ENCODE results near the gene HAUS7.

Gene HAUS7

GRCh38 chrX:153507484-153508178 lies 37.3 kb upstream of the HAUS7 start:
- TF ChIP-seq, protein P1, sequence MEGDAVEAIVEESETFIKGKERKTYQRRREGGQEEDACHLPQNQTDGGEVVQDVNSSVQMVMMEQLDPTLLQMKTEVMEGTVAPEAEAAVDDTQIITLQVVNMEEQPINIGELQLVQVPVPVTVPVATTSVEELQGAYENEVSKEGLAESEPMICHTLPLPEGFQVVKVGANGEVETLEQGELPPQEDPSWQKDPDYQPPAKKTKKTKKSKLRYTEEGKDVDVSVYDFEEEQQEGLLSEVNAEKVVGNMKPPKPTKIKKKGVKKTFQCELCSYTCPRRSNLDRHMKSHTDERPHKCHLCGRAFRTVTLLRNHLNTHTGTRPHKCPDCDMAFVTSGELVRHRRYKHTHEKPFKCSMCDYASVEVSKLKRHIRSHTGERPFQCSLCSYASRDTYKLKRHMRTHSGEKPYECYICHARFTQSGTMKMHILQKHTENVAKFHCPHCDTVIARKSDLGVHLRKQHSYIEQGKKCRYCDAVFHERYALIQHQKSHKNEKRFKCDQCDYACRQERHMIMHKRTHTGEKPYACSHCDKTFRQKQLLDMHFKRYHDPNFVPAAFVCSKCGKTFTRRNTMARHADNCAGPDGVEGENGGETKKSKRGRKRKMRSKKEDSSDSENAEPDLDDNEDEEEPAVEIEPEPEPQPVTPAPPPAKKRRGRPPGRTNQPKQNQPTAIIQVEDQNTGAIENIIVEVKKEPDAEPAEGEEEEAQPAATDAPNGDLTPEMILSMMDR (IDR thresholded peaks at IDR 0.05; ENCODE audit: low read depth, low read length, missing control alignments): peak; percentile 72
- DNase-seq (ENCODE audit: low read depth): peak; percentile 8

DNA sequence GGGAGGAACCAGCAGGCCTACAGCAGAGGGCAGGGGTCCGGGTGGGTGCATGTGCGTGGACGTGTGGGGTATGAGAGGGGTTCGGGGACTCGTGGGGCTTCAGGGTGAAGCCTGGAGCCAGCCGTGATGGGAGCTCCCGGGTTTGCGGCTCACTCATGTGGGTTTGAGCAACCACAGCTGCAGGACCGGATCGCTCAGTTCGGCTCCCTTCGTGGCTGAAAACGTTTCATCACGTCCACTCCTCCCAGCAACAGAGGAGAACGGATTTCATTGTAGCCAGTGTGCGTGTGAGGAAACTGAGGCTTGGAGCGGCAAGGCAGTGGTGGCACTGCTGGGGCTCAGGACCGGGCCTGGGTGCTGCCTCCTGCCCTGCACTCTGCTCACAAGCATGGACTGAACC lies 35.0 kb upstream of the HAUS7 start:
- TF ChIP-seq, protein P1 (IDR thresholded peaks at IDR 0.05; ENCODE audit: low read depth, low read length, missing control alignments): no peak
- no peak overlapping the region for H3K4me3 ChIP-seq (ENCODE audit: low read depth, low read length)
- DNase-seq (ENCODE audit: low read depth): no peak

More at GRCh38 chrX:153507484-153508178, 37.3 kb upstream of the HAUS7 start:
- no peak overlapping the region for H3K4me3 ChIP-seq (ENCODE audit: low read depth, low read length)

DNA sequence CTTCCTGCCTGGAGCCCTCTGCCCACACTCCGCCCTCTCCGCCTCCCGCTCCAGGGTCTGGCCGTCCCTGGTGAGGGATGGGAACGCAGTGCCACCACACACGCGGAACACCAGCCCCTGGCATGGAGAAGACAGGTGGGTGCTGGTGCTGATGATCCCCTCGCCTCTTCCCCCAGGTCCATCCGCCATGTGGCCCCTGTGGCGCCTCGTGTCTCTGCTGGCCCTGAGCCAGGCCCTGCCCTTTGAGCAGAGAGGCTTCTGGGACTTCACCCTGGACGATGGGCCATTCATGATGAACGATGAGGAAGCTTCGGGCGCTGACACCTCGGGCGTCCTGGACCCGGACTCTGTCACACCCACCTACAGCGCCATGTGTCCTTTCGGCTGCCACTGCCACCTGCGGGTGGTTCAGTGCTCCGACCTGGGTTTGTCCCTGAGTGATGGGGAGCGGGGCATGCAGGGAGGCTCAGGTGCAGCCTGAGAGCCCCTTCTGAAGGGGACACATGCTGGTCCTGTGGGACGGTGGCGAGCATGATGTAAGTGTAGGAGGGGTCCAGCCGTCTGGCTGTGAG lies 34.2 kb upstream of the HAUS7 start:
- TF ChIP-seq, protein P1 (IDR thresholded peaks at IDR 0.05; ENCODE audit: low read depth, low read length, missing control alignments): no peak
- H3K4me3 ChIP-seq (ENCODE audit: low read depth, low read length): no peak overlapping the region
- DNase-seq (ENCODE audit: low read depth): no peak

- TF ChIP-seq, protein P1 (IDR thresholded peaks at IDR 0.05; ENCODE audit: low read depth, low read length, missing control alignments): no peak
- H3K4me3 ChIP-seq (ENCODE audit: low read depth, low read length): no peak overlapping the region
- DNase-seq (ENCODE audit: low read depth): no peak
Observed at GRCh38 chrX:153502796-153503195, 32.4 kb upstream of the HAUS7 start.

GRCh38 chrX:153502131-153502530 lies 31.8 kb upstream of the HAUS7 start:
- no peak for DNase-seq (ENCODE audit: low read depth)
- no peak overlapping the region for H3K4me3 ChIP-seq (ENCODE audit: low read depth, low read length)
- TF ChIP-seq, protein P1 (IDR thresholded peaks at IDR 0.05; ENCODE audit: low read depth, low read length, missing control alignments): no peak

GRCh38 chrX:153501530-153501929 lies 31.2 kb upstream of the HAUS7 start:
- no peak for DNase-seq (ENCODE audit: low read depth)
- H3K4me3 ChIP-seq (ENCODE audit: low read depth, low read length): no peak overlapping the region
- TF ChIP-seq, protein P1 (IDR thresholded peaks at IDR 0.05; ENCODE audit: low read depth, low read length, missing control alignments): no peak

All from GM12864 (cell line).